ENCODE measurements around the gene ZNF710. TPM values are rescaled to one million over a fixed set of nuclear protein-coding genes. Genes with fewer than 3 reads are reported as not detected.

ZNF710 gene
- total and polyA plus RNA-seq, 9 donors = 6.1 to 23.5 (median 13.1) TPM

Other genes with a start within 250 kb of the ZNF710 start
- 0.49 TPM for gene MESP2, start 225.0 kb upstream of the ZNF710 start, total RNA-seq
- gene MESP2, start 225.0 kb upstream of the ZNF710 start, polyA plus RNA-seq (ENCODE audit: insufficient read depth in 1 of 8, insufficient read length in 8 of 8, low replicate concordance in 1 of 8) = under 1 TPM; 0.11 to 0.89 (median 0.39) TPM
- gene ANPEP, start 186.5 kb upstream of the ZNF710 start, total RNA-seq = 6.7 TPM
- gene ANPEP, start 186.5 kb upstream of the ZNF710 start, polyA plus RNA-seq (ENCODE audit: insufficient read depth in 1 of 8, insufficient read length in 8 of 8, low replicate concordance in 1 of 8) = 10 to 100 TPM in 3 of 8 donors, 1 to 10 TPM in 5; 4.3 to 57.8 (median 7.9) TPM
- gene AP3S2, start 107.3 kb upstream of the ZNF710 start, total RNA-seq = 35.2 TPM
- 10 to 100 TPM; 23.7 to 32.0 (median 26.1) TPM for gene AP3S2, start 107.3 kb upstream of the ZNF710 start, polyA plus RNA-seq (ENCODE audit: insufficient read depth in 1 of 8, insufficient read length in 8 of 8, low replicate concordance in 1 of 8)
- 10.1 TPM for gene ARPIN, start 88.4 kb upstream of the ZNF710 start, total RNA-seq
- gene ARPIN, start 88.4 kb upstream of the ZNF710 start, polyA plus RNA-seq (ENCODE audit: insufficient read depth in 1 of 8, insufficient read length in 8 of 8, low replicate concordance in 1 of 8) = 10 to 100 TPM; 12.0 to 21.3 (median 17.2) TPM
- gene IDH2, start 101.1 kb downstream of the ZNF710 start, total RNA-seq = 215 TPM
- gene IDH2, start 101.1 kb downstream of the ZNF710 start, polyA plus RNA-seq (ENCODE audit: insufficient read depth in 1 of 8, insufficient read length in 8 of 8, low replicate concordance in 1 of 8) = 100 to 1,000 TPM; 232 to 286 (median 263) TPM
- 2.1 TPM for gene SEMA4B, start 200.0 kb downstream of the ZNF710 start, total RNA-seq
- 1 to 10 TPM; 4.8 to 9.6 (median 7.4) TPM for gene SEMA4B, start 200.0 kb downstream of the ZNF710 start, polyA plus RNA-seq (ENCODE audit: insufficient read depth in 1 of 8, insufficient read length in 8 of 8, low replicate concordance in 1 of 8)
- gene CIB1, start 232.6 kb downstream of the ZNF710 start, total RNA-seq = 13.2 TPM
- 10 to 100 TPM; 21.6 to 28.0 (median 24.6) TPM for gene CIB1, start 232.6 kb downstream of the ZNF710 start, polyA plus RNA-seq (ENCODE audit: insufficient read depth in 1 of 8, insufficient read length in 8 of 8, low replicate concordance in 1 of 8)
- gene GDPGP1, start 232.9 kb downstream of the ZNF710 start, total RNA-seq = 2.9 TPM
- gene GDPGP1, start 232.9 kb downstream of the ZNF710 start, polyA plus RNA-seq (ENCODE audit: insufficient read depth in 1 of 8, insufficient read length in 8 of 8, low replicate concordance in 1 of 8) = 1 to 10 TPM; 1.5 to 3.8 (median 2.4) TPM
- gene TTLL13, start 248.2 kb downstream of the ZNF710 start, total RNA-seq = 0.09 TPM
- under 1 TPM in 4 of 8 donors, not detected in 4; 0.10 to 0.86 (median 0.24) TPM for gene TTLL13, start 248.2 kb downstream of the ZNF710 start, polyA plus RNA-seq (ENCODE audit: insufficient read depth in 1 of 8, insufficient read length in 8 of 8, low replicate concordance in 1 of 8)

Measured in muscle of leg (tissue), 9 donors.